ENCODE results near the gene PITX1.

Gene PITX1

GRCh38 chr5:135040333-135041144 is 6.5 kb upstream of the PITX1 start:
- DNase-seq = no peak

DNA sequence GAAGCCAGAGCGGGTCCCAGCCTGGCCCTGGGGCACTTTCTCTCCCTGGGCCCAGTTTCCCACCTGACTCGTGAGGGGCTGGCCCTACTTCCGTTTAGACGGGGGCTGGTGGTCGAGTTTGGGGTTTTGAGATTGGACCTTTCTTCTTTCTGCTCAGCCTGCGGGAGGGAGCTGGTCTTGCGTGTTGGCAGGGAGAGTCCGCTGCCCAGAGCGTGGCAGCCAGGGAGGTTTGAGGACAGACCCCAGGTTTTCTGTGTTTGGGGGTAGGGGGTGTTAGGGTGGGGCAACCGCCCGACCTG is 6.0 kb upstream of the PITX1 start:
- DNase-seq = no peak

- no peak for DNase-seq
These were observed 5.4 kb upstream of the PITX1 start for GRCh38 chr5:135039271-135040033.

- no peak for DNase-seq
These were observed 4.8 kb upstream of the PITX1 start for GRCh38 chr5:135038813-135039270.

DNA sequence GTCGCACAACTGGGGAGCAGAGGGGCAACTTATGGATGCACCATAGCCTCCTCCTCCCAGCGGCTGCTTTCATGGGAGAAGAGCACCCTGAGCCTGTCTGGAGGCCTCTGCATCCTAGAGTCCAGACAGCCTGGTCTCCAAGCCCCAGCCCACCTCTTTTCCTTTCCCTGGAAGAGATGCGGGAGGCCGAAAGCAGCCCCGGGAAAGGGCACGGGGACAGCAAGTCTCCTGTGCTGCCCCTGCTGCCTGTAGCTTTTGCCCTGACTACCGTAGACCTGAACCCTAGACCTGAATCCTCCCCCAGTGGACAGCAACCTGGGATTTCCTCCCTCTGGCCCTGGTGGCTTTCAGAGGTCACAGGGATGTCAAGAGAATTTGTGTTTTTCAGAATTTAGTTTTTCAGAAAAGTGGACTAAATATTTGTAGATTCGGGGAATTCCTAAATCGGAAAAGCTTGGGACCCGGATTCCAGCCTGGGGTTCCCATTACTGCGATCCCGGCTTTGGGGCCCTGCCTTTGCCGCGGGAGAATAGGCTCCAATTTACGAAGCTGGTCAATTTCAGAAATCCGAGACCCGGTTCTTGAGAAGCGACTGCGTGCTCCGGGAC is 4.3 kb upstream of the PITX1 start:
- no peak for DNase-seq

- no peak for DNase-seq
These were observed 3.6 kb upstream of the PITX1 start for GRCh38 chr5:135037519-135038204.

GRCh38 chr5:135036405-135036804 is 2.4 kb upstream of the PITX1 start:
- DNase-seq = no peak

- DNase-seq = no peak
These were observed 1.6 kb upstream of the PITX1 start for GRCh38 chr5:135035678-135036030.

DNA sequence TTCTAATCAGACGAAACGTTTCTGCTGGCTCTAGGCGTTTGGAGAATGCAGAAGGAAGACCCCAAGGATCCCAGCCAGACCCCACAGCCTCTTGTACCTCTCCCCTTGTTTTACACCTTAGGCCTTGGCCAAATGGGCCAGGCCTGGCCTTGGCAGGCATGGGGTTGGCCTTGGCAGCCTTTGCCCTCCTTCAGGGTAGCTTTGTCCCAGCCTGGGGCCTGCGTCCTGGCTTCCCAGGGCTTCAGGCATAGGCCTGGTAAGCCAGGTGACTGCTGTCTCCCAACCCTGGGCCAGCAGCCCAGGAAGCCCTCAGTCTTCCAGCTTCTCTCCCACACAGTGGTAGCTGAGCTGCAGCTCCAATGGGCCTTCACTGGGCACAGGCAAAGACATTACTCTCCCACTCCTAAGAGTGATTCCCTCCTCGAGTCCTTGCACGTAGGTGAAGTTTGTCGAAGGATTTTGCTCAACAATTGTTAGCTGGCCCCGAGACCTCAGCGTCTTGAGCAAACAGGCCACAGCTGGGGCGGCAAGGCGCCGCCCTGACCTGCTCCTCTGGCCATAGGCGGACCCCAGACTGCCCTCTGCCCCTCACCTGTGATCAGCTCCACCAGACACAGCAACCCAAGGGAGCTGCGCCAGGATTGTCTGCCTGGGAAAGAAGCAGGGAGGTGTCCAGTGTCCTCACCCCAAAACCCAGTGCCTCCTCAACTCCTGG is 1.1 kb upstream of the PITX1 start:
- no peak for DNase-seq

- DNase-seq = no peak
These were observed 371 bp upstream of the PITX1 start for GRCh38 chr5:135034236-135034962.

GRCh38 chr5:135032999-135033861 is 798 bp downstream of the PITX1 start:
- DNase-seq = no peak

GRCh38 chr5:135032695-135032998 is 1.4 kb downstream of the PITX1 start:
- no peak for DNase-seq

GRCh38 chr5:135031813-135032694 is 2.0 kb downstream of the PITX1 start:
- DNase-seq = no peak

DNA sequence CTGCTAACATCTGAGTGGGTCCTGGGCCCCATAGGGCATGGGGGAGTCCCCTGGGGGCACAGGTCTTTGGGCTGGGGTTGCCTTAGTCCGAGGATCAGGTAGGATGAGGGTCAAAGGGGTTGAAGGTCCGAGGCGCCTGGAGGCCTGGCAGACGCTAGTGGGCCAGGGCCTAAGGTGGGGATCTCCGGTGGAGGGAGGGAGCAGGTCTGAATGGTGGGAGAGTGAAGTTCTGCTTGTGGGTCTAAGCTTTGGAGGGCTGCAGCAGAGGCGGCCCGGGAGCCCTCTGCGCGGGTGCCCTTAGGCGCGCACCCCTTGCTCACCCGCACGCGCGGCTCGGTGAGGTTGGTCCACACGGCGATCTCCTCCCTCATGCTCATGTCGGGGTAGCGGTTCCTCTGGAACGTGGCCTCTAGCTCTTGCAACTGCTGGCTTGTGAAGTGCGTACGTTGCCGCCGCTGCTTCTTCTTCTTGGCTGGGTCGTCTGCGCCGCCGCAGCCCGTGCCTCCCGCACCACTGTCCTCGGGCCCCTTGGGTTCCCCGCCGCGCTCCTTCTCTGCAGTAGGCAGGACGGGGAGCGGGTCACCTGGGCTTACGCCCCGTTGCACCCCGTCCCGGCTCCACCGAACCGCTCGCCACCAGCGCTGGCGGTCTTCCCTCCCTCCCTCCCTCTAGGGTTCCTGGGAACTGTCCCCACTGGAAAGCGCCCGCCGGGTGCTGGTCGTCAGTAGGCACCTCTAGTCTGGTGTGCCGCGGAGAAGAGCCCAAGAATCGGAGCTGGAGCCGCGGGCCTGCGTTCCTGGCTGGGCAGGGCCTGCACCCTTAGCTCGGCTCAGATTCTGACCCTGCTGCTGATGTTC is 2.8 kb downstream of the PITX1 start:
- no peak for DNase-seq

- DNase-seq = no peak
These were observed 3.7 kb downstream of the PITX1 start for GRCh38 chr5:135030123-135030955.

DNA sequence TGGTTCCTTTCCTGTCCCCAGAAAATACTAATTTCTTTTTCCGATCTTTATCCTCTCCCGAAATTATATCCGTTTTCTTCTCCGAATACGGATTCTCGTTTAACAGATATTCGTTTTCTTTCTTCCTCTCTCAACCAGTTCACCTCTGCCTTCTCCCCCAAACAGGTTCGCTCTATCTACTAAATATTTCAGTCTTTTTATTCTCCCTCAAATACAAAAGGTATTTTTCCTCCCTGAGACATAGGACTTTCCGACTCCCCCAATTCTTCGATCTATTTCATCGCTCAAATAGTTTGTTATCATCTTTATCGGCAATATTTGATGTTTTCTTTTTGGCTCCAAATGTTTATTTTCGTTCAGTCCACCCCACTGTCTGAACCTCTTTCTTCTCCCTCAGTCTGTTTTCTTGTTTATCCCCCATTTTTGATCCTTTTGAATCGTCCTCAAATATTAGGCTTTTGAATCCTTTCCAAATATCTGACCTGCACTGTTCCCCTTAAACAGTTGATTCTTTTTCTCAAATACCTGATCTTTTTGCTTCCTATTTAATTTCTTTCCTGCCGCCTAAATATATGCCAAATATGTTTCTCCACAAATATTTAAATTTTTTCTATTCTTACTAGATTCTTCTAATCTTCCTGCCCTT is 4.4 kb downstream of the PITX1 start:
- no peak for DNase-seq

DNA sequence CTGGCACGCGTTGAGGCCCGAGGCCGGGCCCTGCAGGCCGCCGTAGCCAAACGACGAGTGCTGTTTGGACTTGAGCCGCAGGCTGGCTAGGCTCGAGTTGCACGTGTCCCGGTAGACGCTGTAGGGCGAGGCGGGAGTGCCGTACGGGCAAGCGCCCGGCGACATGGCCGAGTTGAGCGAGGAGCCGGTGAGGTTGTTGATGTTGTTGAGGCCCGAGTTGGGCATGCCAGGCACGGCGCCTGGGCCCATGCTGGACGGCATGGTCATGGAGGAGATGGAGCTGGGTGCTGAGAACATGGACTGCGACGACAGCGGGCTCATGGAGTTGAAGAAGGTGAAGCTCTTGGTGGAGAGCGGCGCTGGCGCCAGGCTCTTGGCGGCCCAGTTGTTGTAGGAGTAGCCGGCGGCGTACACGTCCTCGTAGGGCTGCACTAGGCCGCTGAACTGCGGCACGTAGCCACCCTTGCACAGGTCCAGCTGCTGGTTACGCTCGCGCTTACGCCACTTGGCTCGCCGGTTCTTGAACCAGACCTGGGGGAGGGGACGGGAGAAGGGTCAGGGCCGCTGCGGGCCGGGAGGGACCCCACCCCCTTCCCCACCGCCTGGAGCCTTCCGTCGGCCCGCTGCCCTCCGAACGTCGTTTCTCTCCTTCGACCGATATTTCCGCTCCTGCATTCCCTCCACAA is 5.1 kb downstream of the PITX1 start:
- no peak for DNase-seq
